Renal cortex interstitium (tissue), 15 donors: ENCODE measurements around the gene MYNN. TPM values are rescaled to one million over a fixed set of nuclear protein-coding genes. Genes with fewer than 3 reads are reported as not detected.
A peak's percentile ranks its signal among the peaks of the same experiment; 100 is the strongest.
"Not testable (repeated sequence)": the region's sequence is repeated elsewhere in the genome, so short reads cannot be mapped to it uniquely, and the experiment has no call there.

Source experiments
- DNase-seq, 11 donors: peaks; one replicate each; pipeline ENCODE4 v3.0.0-alpha.2; 2013; ENCODE audit warnings: low read depth in 9 of 11, low spot score in 4 of 11; ENCODE audit errors: extremely low read depth in 1 of 11
- long read RNA-seq, 16 experiments: transcript quantifications; one replicate each; lab custom pipeline, GENCODE V29; 2026
- polyA plus RNA-seq, 3 donors: library from polyadenylated mRNA; unstranded; fragments of 120-200 nt; gene quantifications; one replicate each; pipeline ENCODE4 v1.2.1, GENCODE V29; 2013; ENCODE audit not compliant: insufficient read length in 3 of 3

MYNN gene
- 10 to 100 TPM; 26.1 to 32.2 (median 27.2) TPM for polyA plus RNA-seq
- long read RNA-seq, donor 1, full-length matches to known transcripts = 1 of 1 reads
- long read RNA-seq, donor 1, partial matches to known transcripts = 0 of 1 reads
- long read RNA-seq, donor 1, other reads (novel, unspliced or antisense) = 0 of 1 reads
- long read RNA-seq, donor 2, full-length matches to known transcripts = 1 of 1 reads
- long read RNA-seq, donor 2, partial matches to known transcripts = 0 of 1 reads
- long read RNA-seq, donor 2, other reads (novel, unspliced or antisense) = 0 of 1 reads
- long read RNA-seq, donor 3, full-length matches to known transcripts = 5 of 11 reads
- long read RNA-seq, donor 3, partial matches to known transcripts = 6 of 11 reads
- long read RNA-seq, donor 3, other reads (novel, unspliced or antisense) = 0 of 11 reads
- long read RNA-seq, donor 4, full-length matches to known transcripts = 5 of 12 reads
- long read RNA-seq, donor 4, partial matches to known transcripts = 7 of 12 reads
- long read RNA-seq, donor 4, other reads (novel, unspliced or antisense) = 0 of 12 reads
- long read RNA-seq, donor 5 = 0 reads
- long read RNA-seq, donor 6, full-length matches to known transcripts = 6 of 12 reads
- long read RNA-seq, donor 6, partial matches to known transcripts = 6 of 12 reads
- long read RNA-seq, donor 6, other reads (novel, unspliced or antisense) = 0 of 12 reads
- long read RNA-seq, donor 7, partial matches to known transcripts = 0 of 1 reads
- long read RNA-seq, donor 7, other reads (novel, unspliced or antisense) = 0 of 1 reads
- long read RNA-seq, donor 8, full-length matches to known transcripts = 5 of 15 reads
- long read RNA-seq, donor 8, partial matches to known transcripts = 10 of 15 reads
- long read RNA-seq, donor 8, other reads (novel, unspliced or antisense) = 0 of 15 reads
- long read RNA-seq, donor 9, full-length matches to known transcripts = 3 of 3 reads
- long read RNA-seq, donor 9, partial matches to known transcripts = 0 of 3 reads
- long read RNA-seq, donor 9, other reads (novel, unspliced or antisense) = 0 of 3 reads
- long read RNA-seq, donor 10, full-length matches to known transcripts = 1 of 10 reads
- long read RNA-seq, donor 10, partial matches to known transcripts = 9 of 10 reads
- long read RNA-seq, donor 10, other reads (novel, unspliced or antisense) = 0 of 10 reads
- long read RNA-seq, donor 11, full-length matches to known transcripts = 2 of 7 reads
- long read RNA-seq, donor 11, partial matches to known transcripts = 5 of 7 reads
- long read RNA-seq, donor 11, other reads (novel, unspliced or antisense) = 0 of 7 reads
- long read RNA-seq, donor 12, full-length matches to known transcripts = 2 of 2 reads
- long read RNA-seq, donor 12, partial matches to known transcripts = 0 of 2 reads
- long read RNA-seq, donor 12, other reads (novel, unspliced or antisense) = 0 of 2 reads
- long read RNA-seq, donor 13, full-length matches to known transcripts = 3 of 16 reads
- long read RNA-seq, donor 13, partial matches to known transcripts = 13 of 16 reads
- long read RNA-seq, donor 13, other reads (novel, unspliced or antisense) = 0 of 16 reads
- long read RNA-seq, donor 14, full-length matches to known transcripts = 4 of 9 reads
- long read RNA-seq, donor 14, partial matches to known transcripts = 5 of 9 reads
- long read RNA-seq, donor 14, other reads (novel, unspliced or antisense) = 0 of 9 reads
- long read RNA-seq, donor 15, full-length matches to known transcripts = 3 of 3 reads
- long read RNA-seq, donor 15, partial matches to known transcripts = 0 of 3 reads
- long read RNA-seq, donor 15, other reads (novel, unspliced or antisense) = 0 of 3 reads
- long read RNA-seq, donor 16, full-length matches to known transcripts = 12 of 19 reads
- long read RNA-seq, donor 16, partial matches to known transcripts = 7 of 19 reads
- long read RNA-seq, donor 16, other reads (novel, unspliced or antisense) = 0 of 19 reads

- peak; percentile 79 to 93 (median 90) for DNase-seq
These were observed at the start of gene MYNN for GRCh38 chr3:169772897-169773816. Gene MYNN (plus strand): TSS chr3:169773396. CDS start chr3:169774296, 900 bp downstream.

GRCh38 chr3:169731857-169732256 is 41.3 kb upstream of the MYNN start:
- DNase-seq = not testable (repeated sequence)

GRCh38 chr3:169739067-169739466 is 34.1 kb upstream of the MYNN start:
- DNase-seq = no peak

GRCh38 chr3:169744366-169745054 is 28.7 kb upstream of the MYNN start:
- peak in 1 of 11 donors; percentile 33 for DNase-seq

GRCh38 chr3:169746924-169747323 is 26.3 kb upstream of the MYNN start:
- no peak for DNase-seq

- DNase-seq = no peak
These were observed 24.5 kb upstream of the MYNN start for GRCh38 chr3:169748670-169749069.

- no peak for DNase-seq
These were observed 22.5 kb upstream of the MYNN start for GRCh38 chr3:169750665-169751064.

- no peak for DNase-seq
These were observed 21.3 kb upstream of the MYNN start for GRCh38 chr3:169751875-169752274.

GRCh38 chr3:169754711-169755110 is 18.5 kb upstream of the MYNN start:
- no peak for DNase-seq

GRCh38 chr3:169755488-169755887 is 17.7 kb upstream of the MYNN start:
- no peak for DNase-seq

GRCh38 chr3:169758359-169758994 is 14.7 kb upstream of the MYNN start:
- no peak for DNase-seq

GRCh38 chr3:169759256-169759655 is 13.9 kb upstream of the MYNN start:
- DNase-seq = no peak

- no peak for DNase-seq
These were observed 12.7 kb upstream of the MYNN start for GRCh38 chr3:169760479-169760878.

- DNase-seq = peak in 3 of 11 donors; percentile 25 to 43 (median 25)
These were observed 8.8 kb upstream of the MYNN start for GRCh38 chr3:169764312-169764881.

GRCh38 chr3:169764882-169765612 is 8.1 kb upstream of the MYNN start, which contains the start of gene TERC:
Gene TERC (minus strand): TSS chr3:169765060.
- DNase-seq = peak; percentile 79 to 96 (median 89)
